ENCODE data around the gene SF3B5.

The SF3B5 gene

DNA sequence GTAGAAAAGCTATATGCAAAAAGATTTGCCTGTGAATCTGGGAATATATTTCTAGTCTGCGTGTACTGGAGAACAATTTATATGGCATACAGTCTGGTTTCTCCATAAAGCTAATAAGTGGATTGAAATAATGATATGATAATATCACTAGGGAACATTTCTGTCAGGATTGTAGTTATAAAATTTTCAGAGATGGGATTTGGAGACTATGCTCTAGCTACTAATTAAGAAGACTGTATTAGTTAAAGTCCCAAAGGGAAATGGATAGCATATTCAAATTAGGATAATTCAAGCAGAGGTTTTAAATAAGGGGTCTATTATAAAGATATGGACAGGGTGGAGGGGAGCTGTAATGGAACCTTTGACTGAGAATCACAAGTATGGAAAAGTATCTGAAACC lies 47.7 kb upstream of the SF3B5 start:
- Histone ChIP-seq H3K4me3 (replicated peaks; ENCODE audit: insufficient read depth, low read length) (no peak overlapping the region), H3K27me3 (ENCODE audit: insufficient read depth, poor library complexity, severe bottlenecking) (no peaks in the 10 kb centered on the region), H3K27ac (replicated peaks) (no peak overlapping the region)
- no peak for DNase-seq (ENCODE audit: low read depth in 1 of 2, low spot score in 1 of 2)
- TF ChIP-seq REST (IDR thresholded peaks at IDR 0.05; ENCODE audit: insufficient replicate concordance, low read depth), result no peak
- TF ChIP-seq GABPA (IDR thresholded peaks at IDR 0.05; ENCODE audit: low read depth), result no peak
- no peak for TF ChIP-seq POLR2AphosphoS5 (IDR thresholded peaks at IDR 0.05; ENCODE audit: low read depth)
- TF ChIP-seq, protein P1, sequence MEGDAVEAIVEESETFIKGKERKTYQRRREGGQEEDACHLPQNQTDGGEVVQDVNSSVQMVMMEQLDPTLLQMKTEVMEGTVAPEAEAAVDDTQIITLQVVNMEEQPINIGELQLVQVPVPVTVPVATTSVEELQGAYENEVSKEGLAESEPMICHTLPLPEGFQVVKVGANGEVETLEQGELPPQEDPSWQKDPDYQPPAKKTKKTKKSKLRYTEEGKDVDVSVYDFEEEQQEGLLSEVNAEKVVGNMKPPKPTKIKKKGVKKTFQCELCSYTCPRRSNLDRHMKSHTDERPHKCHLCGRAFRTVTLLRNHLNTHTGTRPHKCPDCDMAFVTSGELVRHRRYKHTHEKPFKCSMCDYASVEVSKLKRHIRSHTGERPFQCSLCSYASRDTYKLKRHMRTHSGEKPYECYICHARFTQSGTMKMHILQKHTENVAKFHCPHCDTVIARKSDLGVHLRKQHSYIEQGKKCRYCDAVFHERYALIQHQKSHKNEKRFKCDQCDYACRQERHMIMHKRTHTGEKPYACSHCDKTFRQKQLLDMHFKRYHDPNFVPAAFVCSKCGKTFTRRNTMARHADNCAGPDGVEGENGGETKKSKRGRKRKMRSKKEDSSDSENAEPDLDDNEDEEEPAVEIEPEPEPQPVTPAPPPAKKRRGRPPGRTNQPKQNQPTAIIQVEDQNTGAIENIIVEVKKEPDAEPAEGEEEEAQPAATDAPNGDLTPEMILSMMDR (IDR thresholded peaks at IDR 0.05; ENCODE audit: insufficient read depth, low read length), result no peak
- no peak for TF ChIP-seq SPI1 (IDR thresholded peaks at IDR 0.05; ENCODE audit: borderline replicate concordance, low read depth)

GRCh38 chr6:144141470-144141869 lies 46.1 kb upstream of the SF3B5 start:
- no peak for DNase-seq (ENCODE audit: low read depth in 1 of 2, low spot score in 1 of 2)
- TF ChIP-seq REST (IDR thresholded peaks at IDR 0.05; ENCODE audit: insufficient replicate concordance, low read depth) (no peak), GABPA (IDR thresholded peaks at IDR 0.05; ENCODE audit: low read depth) (no peak), POLR2AphosphoS5 (IDR thresholded peaks at IDR 0.05; ENCODE audit: low read depth) (no peak), SPI1 (IDR thresholded peaks at IDR 0.05; ENCODE audit: borderline replicate concordance, low read depth) (no peak)
- TF ChIP-seq, protein P1 (IDR thresholded peaks at IDR 0.05; ENCODE audit: insufficient read depth, low read length), result no peak
- Histone ChIP-seq H3K27ac (replicated peaks) (peak overlapping the region; percentile 96; the same call in 1 of the 2 replicates), H3K27me3 (ENCODE audit: insufficient read depth, poor library complexity, severe bottlenecking) (no peaks in the 10 kb centered on the region), H3K4me3 (replicated peaks; ENCODE audit: insufficient read depth, low read length) (no peak overlapping the region; the same call in 1 of the 2 replicates)

DNA sequence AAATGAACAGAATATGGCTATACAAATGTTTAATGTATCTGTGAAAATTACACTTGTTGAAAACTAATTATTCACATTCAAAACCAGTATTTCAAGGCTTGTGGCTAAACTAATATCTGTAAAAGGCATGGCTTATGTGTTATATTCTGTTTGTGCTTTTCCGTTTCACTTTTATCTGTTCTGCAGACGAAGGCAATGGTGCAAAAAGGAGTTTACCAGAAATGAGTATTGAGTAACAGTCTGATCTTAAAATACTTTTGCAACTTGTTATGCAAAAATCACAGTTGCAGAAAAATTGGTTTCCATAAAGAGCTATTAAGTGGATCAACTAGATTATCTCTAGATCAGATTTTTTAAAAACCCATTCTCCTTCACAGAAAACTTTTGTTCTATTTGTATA lies 45.5 kb upstream of the SF3B5 start:
- DNase-seq (ENCODE audit: low read depth in 1 of 2, low spot score in 1 of 2), result no peak
- H3K27ac ChIP-seq (replicated peaks), result peak overlapping the region; percentile 96
- TF ChIP-seq, protein P1 (IDR thresholded peaks at IDR 0.05; ENCODE audit: insufficient read depth, low read length), result no peak
- no peak for TF ChIP-seq GABPA (IDR thresholded peaks at IDR 0.05; ENCODE audit: low read depth)
- TF ChIP-seq POLR2AphosphoS5 (IDR thresholded peaks at IDR 0.05; ENCODE audit: low read depth), result no peak
- no peak for TF ChIP-seq REST (IDR thresholded peaks at IDR 0.05; ENCODE audit: insufficient replicate concordance, low read depth)
- TF ChIP-seq SPI1 (IDR thresholded peaks at IDR 0.05; ENCODE audit: borderline replicate concordance, low read depth), result no peak
- H3K27me3 ChIP-seq (ENCODE audit: insufficient read depth, poor library complexity, severe bottlenecking), result no peaks in the 10 kb centered on the region
- no peak overlapping the region for H3K4me3 ChIP-seq (replicated peaks; ENCODE audit: insufficient read depth, low read length)

Measured in HL-60 (cell line).